GM23338 (cell line): ENCODE results near the gene MLLT6. TPM values are rescaled to one million over a fixed set of nuclear protein-coding genes. Genes with fewer than 3 reads are reported as not detected.

Experiments used
- ATAC-seq: fragments of 200-7000 bp; cut with Tn5 transposase; 3 replicates; pipeline ENCODE4 v1.9.1; 2020
- DNase-seq: peaks from one replicate; pipeline ENCODE4 v3.0.0-alpha.2; 2015; ENCODE audit warnings: low spot score
- H2AFZ ChIP-seq: fragments of 200-600 bp; sonication (generic); 2 replicates; pipeline ENCODE4 v1.8.0; 2016; ENCODE audit warnings: antibody characterized with exemption, mild to moderate bottlenecking, moderate library complexity
- H3F3A ChIP-seq: fragments of 200-600 bp; sonication (generic); replicated peaks from 2 replicates; pipeline ENCODE4 v1.8.0; 2017; ENCODE audit warnings: antibody characterized with exemption, mixed run types, low read depth
- H3K27ac ChIP-seq: fragments of 200-600 bp; sonication (generic); 2 replicates; pipeline ENCODE4 v1.6.1; 2016; ENCODE audit warnings: low read depth
- H3K27me3 ChIP-seq: fragments of 200-600 bp; sonication (generic); 2 replicates; pipeline ENCODE4 v1.8.0; 2016; ENCODE audit warnings: mild to moderate bottlenecking, mixed run types, moderate library complexity; ENCODE audit not compliant: insufficient read depth
- H3K36me3 ChIP-seq: fragments of 200-600 bp; sonication (generic); 2 replicates; pipeline ENCODE4 v1.8.0; 2016; ENCODE audit warnings: mild to moderate bottlenecking; ENCODE audit not compliant: insufficient read depth
- H3K4me1 ChIP-seq: fragments of 200-600 bp; sonication (generic); 2 replicates; pipeline ENCODE4 v1.8.0; 2016; ENCODE audit warnings: mild to moderate bottlenecking, moderate library complexity; ENCODE audit not compliant: insufficient read depth
- H3K4me2 ChIP-seq: fragments of 200-600 bp; sonication (generic); 2 replicates; pipeline ENCODE4 v1.7.1; 2017; ENCODE audit warnings: mixed run types
- H3K4me3 ChIP-seq: fragments of 200-600 bp; sonication (generic); 2 replicates; pipeline ENCODE4 v1.6.1; 2016; ENCODE audit warnings: mixed run types
- H3K79me2 ChIP-seq: fragments of 200-600 bp; sonication (generic); replicated peaks from 2 replicates; pipeline ENCODE4 v1.8.0; 2017; ENCODE audit warnings: mild to moderate bottlenecking; ENCODE audit not compliant: insufficient read depth
- H3K9me2 ChIP-seq: fragments of 200-600 bp; sonication (generic); 2 replicates; pipeline ENCODE4 v1.8.0; 2017; ENCODE audit not compliant: insufficient read depth
- H4K20me1 ChIP-seq: fragments of 200-600 bp; sonication (generic); replicated peaks from 2 replicates; pipeline ENCODE4 v1.8.0; 2017; ENCODE audit warnings: mild to moderate bottlenecking; ENCODE audit not compliant: insufficient read depth
- H3K27ac Mint-ChIP-seq: 2 replicates; pipeline ENCODE4 v1.8.0; 2020; ENCODE audit warnings: inconsistent platforms, mild to moderate bottlenecking, moderate library complexity, mixed read lengths
- H3K27me3 Mint-ChIP-seq: 3 replicates; pipeline ENCODE4 v1.8.0; 2022; ENCODE audit warnings: low read depth, mild to moderate bottlenecking, moderate library complexity, mixed read lengths, inconsistent platforms; ENCODE audit not compliant: insufficient read depth, poor library complexity
- H3K36me3 Mint-ChIP-seq: 3 replicates; pipeline ENCODE4 v1.8.0; 2021; ENCODE audit warnings: low read depth, mild to moderate bottlenecking, inconsistent platforms, moderate library complexity, mixed read lengths
- H3K4me1 Mint-ChIP-seq: 3 replicates; pipeline ENCODE4 v1.8.0; 2020; ENCODE audit warnings: mild to moderate bottlenecking, inconsistent platforms, mixed read lengths
- H3K4me3 Mint-ChIP-seq: 3 replicates; pipeline ENCODE4 v1.8.0; 2021; ENCODE audit warnings: moderate library complexity, mild to moderate bottlenecking, inconsistent platforms, mixed read lengths
- H3K9me3 Mint-ChIP-seq: 3 replicates; pipeline ENCODE4 v1.8.0; 2020; ENCODE audit warnings: moderate library complexity, mild to moderate bottlenecking, inconsistent platforms, mixed read lengths
- CREB1 ChIP-seq: fragments of 250-450 bp; sonication (Bioruptor Pico); IDR thresholded peaks from 2 replicates; pipeline ENCODE4 v1.5.0; 2020; ENCODE audit warnings: low read depth, mild to moderate bottlenecking, moderate library complexity
- ETS1 ChIP-seq: IDR thresholded peaks from 2 replicates; pipeline ENCODE4 v1.6.1; 2016; ENCODE audit warnings: antibody characterized with exemption
- EZH2phosphoT487 ChIP-seq: fragments of 200-600 bp; sonication (generic); IDR thresholded peaks from one replicate; pipeline ENCODE4 v1.8.1; 2018; ENCODE audit warnings: antibody characterized with exemption; ENCODE audit not compliant: unreplicated experiment
- NANOG ChIP-seq: IDR thresholded peaks from 2 replicates; pipeline ENCODE4 v1.6.1; 2016; ENCODE audit warnings: antibody characterized with exemption, borderline replicate concordance
- POLR2AphosphoS5 ChIP-seq: IDR thresholded peaks from 2 replicates; pipeline ENCODE4 v1.6.1; 2016; ENCODE audit warnings: antibody characterized with exemption, low read depth
- REST ChIP-seq: IDR thresholded peaks from one replicate; pipeline ENCODE4 v1.6.1; 2018; ENCODE audit warnings: antibody characterized with exemption; ENCODE audit not compliant: unreplicated experiment
- ZNF114 ChIP-seq: fragments of 250-450 bp; sonication (Bioruptor Pico); IDR thresholded peaks from 2 replicates; pipeline ENCODE4 v1.5.0; 2020; ENCODE audit warnings: mild to moderate bottlenecking, moderate library complexity
- ZNF331 ChIP-seq: fragments of 250-450 bp; sonication (Bioruptor Pico); IDR thresholded peaks from 2 replicates; pipeline ENCODE4 v1.5.0; 2020; ENCODE audit warnings: low read depth, mild to moderate bottlenecking, moderate library complexity
- ZNF462 ChIP-seq: fragments of 250-450 bp; sonication (Bioruptor Pico); IDR thresholded peaks from 2 replicates; pipeline ENCODE4 v1.5.0; 2020; ENCODE audit warnings: mild to moderate bottlenecking, moderate library complexity
- polyA plus RNA-seq: library from polyadenylated mRNA; unstranded; fragments of >200 nt; fragmentation: Nextera tagmentation; extraction: Ambion mirVana; gene quantifications from 2 replicates; pipeline ENCODE4 v1.2.1, GENCODE V29; 2016
- total RNA-seq: library from RNA; depleted of rRNA; stranded (reverse); fragments of >200 nt; shearing (Covaris generic); gene quantifications from 2 replicates; pipeline ENCODE4 v1.2.3, GENCODE V29; 2014

The MLLT6 gene
- total and polyA plus RNA-seq, 2 experiments from 2014 or later = 2.6 to 2.8 TPM

- Mint-ChIP-seq H3K4me1 (peaks cover 69% of the 10 kb centered on the region), H3K27me3 (peaks cover 31% of the 10 kb centered on the region)
These were observed 12.2 kb downstream of the MLLT6 start for GRCh38 chr17:38717139-38717745.

More at GRCh38 chr17:38717139-38717745, 12.2 kb downstream of the MLLT6 start:
- no peak overlapping the region for H3K4me3 ChIP-seq
- no peak overlapping the region for H2AFZ ChIP-seq
- H3K4me1 ChIP-seq = peaks cover 18% of the 10 kb centered on the region; the same call in 1 of the 2 replicates
- no peak for DNase-seq
- peaks cover 15% of the 10 kb centered on the region for H3F3A ChIP-seq
- H3K27me3 ChIP-seq = peaks cover 34% of the 10 kb centered on the region
- Mint-ChIP-seq H3K9me3 (no peaks in the 10 kb centered on the region; the same call in 1 of the 3 replicates), H3K36me3 (peaks cover 14% of the 10 kb centered on the region), H3K4me3 (no peak overlapping the region), H3K27ac (no peak overlapping the region)
- H3K36me3 ChIP-seq = no peaks in the 10 kb centered on the region
- peaks cover 3% of the 10 kb centered on the region; the same call in 1 of the 2 replicates for H4K20me1 ChIP-seq
- ATAC-seq = no peak
- no peak overlapping the region for H3K4me2 ChIP-seq
- no peak overlapping the region for H3K27ac ChIP-seq
- no peaks in the 10 kb centered on the region for H3K79me2 ChIP-seq
- H3K9me2 ChIP-seq = no peaks in the 10 kb centered on the region
- TF ChIP-seq CREB1 (CRISPR knock-in tag) = no peak
- TF ChIP-seq ZNF114 (CRISPR knock-in tag) = no peak
- no peak for TF ChIP-seq ZNF462 (CRISPR knock-in tag)
- TF ChIP-seq EZH2phosphoT487 = no peak
- TF ChIP-seq ZNF331 (CRISPR knock-in tag) = no peak
- TF ChIP-seq POLR2AphosphoS5 = no peak
- no peak for TF ChIP-seq ETS1
- TF ChIP-seq REST = no peak
- no peak for TF ChIP-seq NANOG
